Mesothelial cell of epicardium (in vitro differentiated cells): ENCODE measurements around the gene PRSS21. TPM values are rescaled to one million over a fixed set of nuclear protein-coding genes. Genes with fewer than 3 reads are reported as not detected.
A peak's percentile ranks its signal among the peaks of the same experiment; 100 is the strongest.

Experiments
- DNase-seq, 2 experiments: peaks; one replicate each; pipeline ENCODE4 v3.0.0; 2021; ENCODE audit warnings: low spot score in 2 of 2; ENCODE audit not compliant: unreplicated experiment in 2 of 2
- H3K27ac Mint-ChIP-seq: 2 replicates; pipeline ENCODE4 v1.8.0; 2021; ENCODE audit warnings: mixed read lengths
- H3K27me3 Mint-ChIP-seq: 2 replicates; pipeline ENCODE4 v1.8.0; 2021; ENCODE audit warnings: low read depth, mixed read lengths
- H3K36me3 Mint-ChIP-seq: 2 replicates; pipeline ENCODE4 v1.8.0; 2021; ENCODE audit warnings: mixed read lengths
- H3K4me1 Mint-ChIP-seq: 2 replicates; pipeline ENCODE4 v1.8.0; 2021; ENCODE audit warnings: mixed read lengths
- H3K4me3 Mint-ChIP-seq: 2 replicates; pipeline ENCODE4 v1.8.0; 2021; ENCODE audit warnings: mild to moderate bottlenecking, moderate library complexity, mixed read lengths
- H3K9me3 Mint-ChIP-seq: 2 replicates; pipeline ENCODE4 v1.8.0; 2021; ENCODE audit warnings: mixed read lengths
- total RNA-seq: library from RNA; stranded (reverse); gene quantifications from 3 replicates; pipeline ENCODE4 v1.2.1, GENCODE V29; 2021
- TF ChIP-seq, protein P1 (sequence below): fragments of 200-600 bp; sonication (generic); IDR thresholded peaks from one replicate; pipeline ENCODE4 v1.5.0; 2021; ENCODE audit warnings: antibody characterized with exemption; ENCODE audit not compliant: unreplicated experiment

Gene PRSS21
- total RNA-seq, 1 donor from 2014 or later: not detected

DNA sequence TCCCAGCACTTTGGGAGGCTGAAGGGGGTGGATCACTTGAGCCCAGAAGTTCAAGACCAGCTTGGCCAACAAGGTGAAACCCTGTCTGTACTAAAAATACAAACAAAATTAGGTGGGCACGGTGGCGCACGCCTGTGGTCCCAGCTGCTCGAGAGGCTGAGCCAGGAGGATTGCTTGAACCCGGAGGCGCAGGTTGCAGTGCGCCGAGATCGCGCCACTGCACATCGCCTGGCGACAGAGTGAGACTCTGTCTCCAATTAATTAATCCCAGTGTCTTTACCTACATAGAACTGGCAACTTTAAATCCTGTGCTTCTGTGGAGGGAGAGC, 38.4 kb upstream of the PRSS21 start:
- no peak for DNase-seq
- H3K27ac Mint-ChIP-seq: peak overlapping the region; percentile 99
- H3K36me3 Mint-ChIP-seq: no peaks in the 10 kb centered on the region
- TF ChIP-seq, protein P1, sequence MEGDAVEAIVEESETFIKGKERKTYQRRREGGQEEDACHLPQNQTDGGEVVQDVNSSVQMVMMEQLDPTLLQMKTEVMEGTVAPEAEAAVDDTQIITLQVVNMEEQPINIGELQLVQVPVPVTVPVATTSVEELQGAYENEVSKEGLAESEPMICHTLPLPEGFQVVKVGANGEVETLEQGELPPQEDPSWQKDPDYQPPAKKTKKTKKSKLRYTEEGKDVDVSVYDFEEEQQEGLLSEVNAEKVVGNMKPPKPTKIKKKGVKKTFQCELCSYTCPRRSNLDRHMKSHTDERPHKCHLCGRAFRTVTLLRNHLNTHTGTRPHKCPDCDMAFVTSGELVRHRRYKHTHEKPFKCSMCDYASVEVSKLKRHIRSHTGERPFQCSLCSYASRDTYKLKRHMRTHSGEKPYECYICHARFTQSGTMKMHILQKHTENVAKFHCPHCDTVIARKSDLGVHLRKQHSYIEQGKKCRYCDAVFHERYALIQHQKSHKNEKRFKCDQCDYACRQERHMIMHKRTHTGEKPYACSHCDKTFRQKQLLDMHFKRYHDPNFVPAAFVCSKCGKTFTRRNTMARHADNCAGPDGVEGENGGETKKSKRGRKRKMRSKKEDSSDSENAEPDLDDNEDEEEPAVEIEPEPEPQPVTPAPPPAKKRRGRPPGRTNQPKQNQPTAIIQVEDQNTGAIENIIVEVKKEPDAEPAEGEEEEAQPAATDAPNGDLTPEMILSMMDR: no peak
- no peaks in the 10 kb centered on the region for H3K9me3 Mint-ChIP-seq
- peak overlapping the region; percentile 91 for H3K4me3 Mint-ChIP-seq
- H3K27me3 Mint-ChIP-seq: no peaks in the 10 kb centered on the region
- H3K4me1 Mint-ChIP-seq: peaks cover 22% of the 10 kb centered on the region

DNA sequence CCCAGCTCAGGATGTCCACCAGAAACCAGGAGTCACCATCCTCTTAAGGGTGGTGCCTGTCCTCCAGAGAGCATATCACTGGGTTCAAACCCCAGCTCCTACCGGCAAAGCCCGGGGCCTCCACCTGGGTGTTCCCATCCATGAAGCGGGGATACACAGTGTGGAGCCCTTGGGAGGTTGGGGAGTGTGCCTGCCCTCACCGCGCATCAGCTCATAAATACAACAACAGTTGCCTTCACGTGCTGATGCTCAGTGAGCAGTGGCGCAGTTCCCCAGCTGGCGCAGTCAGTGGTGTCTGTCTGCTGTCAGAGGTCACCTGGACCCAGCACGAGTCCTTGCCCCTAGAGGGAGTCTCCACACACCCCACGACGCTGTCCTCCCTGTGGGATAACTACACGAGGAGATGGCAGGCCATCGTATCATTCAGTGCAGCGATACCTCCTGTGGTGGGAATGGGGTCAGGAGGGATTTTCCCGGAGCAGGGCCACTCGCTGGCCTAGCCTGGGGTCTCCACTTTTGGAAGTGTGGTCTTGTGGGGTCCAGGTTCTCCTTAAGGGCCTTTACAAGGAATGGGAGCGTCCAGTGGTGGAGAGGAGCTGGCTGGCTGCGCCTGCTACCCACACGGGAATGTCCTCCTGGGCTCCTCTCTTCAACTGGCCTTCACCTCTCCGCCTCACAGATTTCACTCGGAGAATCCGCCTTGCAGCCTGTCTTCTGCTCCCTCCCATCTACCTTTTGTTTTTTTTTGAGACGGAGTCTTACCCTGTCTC, 37.7 kb upstream of the PRSS21 start:
- H3K27ac Mint-ChIP-seq: peak overlapping the region; percentile 99
- TF ChIP-seq, protein P1: no peak
- H3K27me3 Mint-ChIP-seq: peaks cover 2% of the 10 kb centered on the region
- no peaks in the 10 kb centered on the region for H3K9me3 Mint-ChIP-seq
- H3K4me1 Mint-ChIP-seq: peaks cover 22% of the 10 kb centered on the region
- H3K4me3 Mint-ChIP-seq: peak overlapping the region; percentile 91
- H3K36me3 Mint-ChIP-seq: no peaks in the 10 kb centered on the region
- no peak for DNase-seq

DNA sequence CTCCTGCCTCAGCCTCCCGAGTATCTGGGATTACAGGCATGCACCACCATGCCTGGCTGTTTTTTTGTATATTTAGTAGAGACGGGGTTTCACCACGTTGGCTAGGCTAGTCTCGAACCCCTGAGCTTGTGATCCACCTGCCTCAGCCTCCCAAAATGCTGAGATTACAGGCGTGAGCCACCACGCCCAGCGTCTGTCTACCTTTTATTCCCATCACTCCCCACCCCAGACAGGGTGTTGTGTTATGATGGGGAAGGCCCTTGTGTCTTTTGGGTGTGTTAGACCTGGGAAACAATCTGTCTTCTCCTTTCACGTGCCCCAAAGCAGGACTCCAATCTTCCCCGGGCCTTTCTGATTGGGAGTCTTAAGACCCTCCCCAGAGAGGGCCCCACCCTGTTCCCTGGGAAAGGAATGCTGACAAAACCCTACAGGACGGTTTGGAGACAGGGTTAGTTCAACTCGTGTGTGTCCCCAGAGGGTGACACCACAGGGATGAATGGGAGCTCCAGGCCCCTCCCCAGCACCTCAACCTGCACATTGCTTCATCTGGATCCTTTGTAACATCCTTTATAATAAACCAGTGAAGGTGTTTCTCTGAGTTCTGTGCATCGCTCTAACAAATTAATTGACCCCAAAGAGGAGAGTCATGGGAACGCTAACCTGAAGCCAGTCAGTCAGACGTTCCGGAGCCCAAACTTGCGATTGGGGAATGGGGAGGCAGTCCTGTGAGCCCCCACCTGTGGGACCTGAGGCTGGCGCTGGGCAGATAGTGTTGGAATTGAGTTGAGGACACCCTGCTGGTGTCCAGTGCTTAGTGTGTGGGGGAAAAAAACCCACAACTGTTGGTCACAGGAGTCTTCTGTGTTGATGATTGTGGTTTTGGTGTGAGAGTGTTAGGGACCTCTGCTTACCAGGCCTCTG, 36.8 kb upstream of the PRSS21 start:
- peak overlapping the region; percentile 28 for H3K4me3 Mint-ChIP-seq
- H3K27me3 Mint-ChIP-seq: peaks cover 2% of the 10 kb centered on the region
- H3K4me1 Mint-ChIP-seq: peaks cover 22% of the 10 kb centered on the region
- no peaks in the 10 kb centered on the region for H3K36me3 Mint-ChIP-seq
- H3K27ac Mint-ChIP-seq: peak overlapping the region; percentile 53
- TF ChIP-seq, protein P1: no peak
- H3K9me3 Mint-ChIP-seq: no peaks in the 10 kb centered on the region
- DNase-seq: no peak

DNA sequence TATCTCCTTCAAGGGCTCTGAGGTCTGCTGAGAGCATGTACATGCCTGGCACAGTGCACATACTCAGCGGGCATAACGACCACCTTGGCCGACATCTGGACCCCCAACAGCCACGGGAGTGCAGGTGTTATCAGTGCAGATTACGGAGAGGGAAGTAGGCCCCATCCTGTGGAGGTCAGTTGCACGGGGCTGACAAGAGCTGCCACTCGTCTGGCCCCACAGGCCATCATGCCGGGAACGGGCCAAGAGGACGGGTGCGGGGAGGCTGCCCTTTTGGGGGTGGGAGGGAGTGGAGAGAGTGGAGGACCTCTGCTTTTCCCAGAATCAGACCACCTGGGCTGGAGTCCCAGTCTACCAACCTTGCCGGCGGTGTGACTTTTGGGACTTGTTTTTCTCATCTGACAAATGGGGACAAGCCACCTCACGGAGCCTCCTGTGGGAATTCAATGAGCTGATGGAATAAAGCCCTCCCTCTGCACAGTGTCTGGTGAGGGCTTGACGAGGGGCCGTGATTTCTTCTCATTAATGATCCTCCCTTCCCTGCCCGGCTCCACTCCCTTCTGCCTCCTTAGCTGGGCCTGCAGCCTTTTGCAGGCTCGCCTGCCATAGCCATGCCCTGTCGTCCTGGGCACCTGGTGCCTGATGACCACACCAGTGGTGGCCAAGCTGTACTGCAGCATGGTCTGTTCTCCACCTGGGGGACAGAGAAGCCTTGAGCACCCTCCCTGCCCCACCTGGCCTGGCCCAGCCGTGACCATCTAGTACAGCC, 34.3 kb upstream of the PRSS21 start:
- TF ChIP-seq, protein P1: no peak
- H3K4me3 Mint-ChIP-seq: no peak overlapping the region
- no peak overlapping the region for H3K27ac Mint-ChIP-seq
- H3K36me3 Mint-ChIP-seq: no peaks in the 10 kb centered on the region
- no peaks in the 10 kb centered on the region for H3K9me3 Mint-ChIP-seq
- H3K27me3 Mint-ChIP-seq: peaks cover 5% of the 10 kb centered on the region
- peaks cover 10% of the 10 kb centered on the region for H3K4me1 Mint-ChIP-seq
- no peak for DNase-seq

DNA sequence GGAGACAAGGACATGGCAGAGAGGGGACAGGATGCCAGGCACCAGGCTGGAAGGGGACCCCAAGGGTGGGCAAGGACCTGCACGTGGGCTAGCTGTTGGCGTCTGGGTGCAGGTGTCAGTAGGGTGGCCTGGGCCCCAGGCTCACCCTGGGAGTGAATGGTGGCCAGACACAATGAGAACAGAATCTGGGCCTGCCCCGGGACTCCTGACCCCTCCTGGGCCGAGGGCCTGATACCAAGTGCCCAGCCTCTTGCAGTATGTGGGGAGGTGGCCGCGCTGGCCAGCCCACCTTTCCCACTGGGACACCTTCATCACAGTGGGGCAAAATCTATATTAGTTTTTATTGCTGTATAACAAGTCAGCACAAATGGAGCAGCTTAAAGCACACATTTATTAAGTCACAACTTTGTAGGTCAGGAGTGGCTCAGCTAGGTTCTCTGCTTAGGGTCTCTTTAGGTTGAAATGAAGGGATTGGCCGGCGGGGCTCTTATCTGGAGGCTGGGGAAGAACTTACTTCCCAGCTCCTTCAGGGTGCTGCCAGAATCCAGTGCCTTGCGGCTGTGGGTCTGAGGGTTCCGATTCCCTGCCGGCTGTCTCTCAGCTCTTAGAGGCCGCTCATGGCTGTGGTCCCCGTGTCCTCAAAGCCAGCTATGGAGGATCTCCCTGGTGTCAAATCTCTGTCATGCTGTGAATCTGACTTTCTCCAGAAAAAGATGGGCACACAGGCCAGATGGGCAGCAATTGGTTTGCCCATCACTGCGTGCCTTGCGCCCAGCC, 33.3 kb upstream of the PRSS21 start:
- TF ChIP-seq, protein P1: no peak
- Mint-ChIP-seq H3K36me3 (no peaks in the 10 kb centered on the region), H3K4me1 (peaks cover 1% of the 10 kb centered on the region), H3K4me3 (no peak overlapping the region), H3K27ac (no peak overlapping the region), H3K9me3 (no peaks in the 10 kb centered on the region), H3K27me3 (peaks cover 5% of the 10 kb centered on the region)
- DNase-seq: no peak
